ENCODE data around the gene AP1S3.
A peak's percentile ranks its signal among the peaks of the same experiment; 100 is the strongest.
"Not testable (repeated sequence)": the region's sequence is repeated elsewhere in the genome, so short reads cannot be mapped to it uniquely, and the experiment has no call there.

AP1S3 gene

GRCh38 chr2:223837287-223838061 lies at the start of gene AP1S3:
Gene AP1S3 (minus strand): TSS chr2:223837582. CDS start chr2:223837450, 132 bp downstream.
- peak; percentile 51 for DNase-seq (ENCODE audit: low read depth)

GRCh38 chr2:223887127-223887526 lies 49.7 kb upstream of the AP1S3 start:
- DNase-seq (ENCODE audit: low read depth), result no peak

- DNase-seq (ENCODE audit: low read depth), result no peak
Measured at GRCh38 chr2:223886726-223887125, 49.3 kb upstream of the AP1S3 start.

GRCh38 chr2:223884399-223884798 lies 47.0 kb upstream of the AP1S3 start:
- DNase-seq (ENCODE audit: low read depth), result no peak

- no peak for DNase-seq (ENCODE audit: low read depth)
Measured at GRCh38 chr2:223882715-223883114, 45.3 kb upstream of the AP1S3 start.

- no peak for DNase-seq (ENCODE audit: low read depth)
Measured at GRCh38 chr2:223880796-223881195, 43.4 kb upstream of the AP1S3 start.

GRCh38 chr2:223877721-223878410 lies 40.5 kb upstream of the AP1S3 start:
- no peak for DNase-seq (ENCODE audit: low read depth)

GRCh38 chr2:223873672-223874071 lies 36.3 kb upstream of the AP1S3 start:
- DNase-seq (ENCODE audit: low read depth), result no peak

GRCh38 chr2:223872772-223873171 lies 35.4 kb upstream of the AP1S3 start:
- DNase-seq (ENCODE audit: low read depth), result not testable (repeated sequence)

- not testable (repeated sequence) for DNase-seq (ENCODE audit: low read depth)
Measured at GRCh38 chr2:223871661-223872060, 34.3 kb upstream of the AP1S3 start.

- no peak for DNase-seq (ENCODE audit: low read depth)
Measured at GRCh38 chr2:223870840-223871611, 33.6 kb upstream of the AP1S3 start.

- DNase-seq (ENCODE audit: low read depth), result no peak
Measured at GRCh38 chr2:223868005-223868404, 30.6 kb upstream of the AP1S3 start.

- DNase-seq (ENCODE audit: low read depth), result no peak
Measured at GRCh38 chr2:223865907-223866508, 28.6 kb upstream of the AP1S3 start.

GRCh38 chr2:223865124-223865523 lies 27.7 kb upstream of the AP1S3 start:
- no peak for DNase-seq (ENCODE audit: low read depth)

GRCh38 chr2:223863491-223863890 lies 26.1 kb upstream of the AP1S3 start:
- DNase-seq (ENCODE audit: low read depth), result no peak

GRCh38 chr2:223860809-223861738 lies 23.7 kb upstream of the AP1S3 start:
- no peak for DNase-seq (ENCODE audit: low read depth)

- no peak for DNase-seq (ENCODE audit: low read depth)
Measured at GRCh38 chr2:223859070-223859469, 21.7 kb upstream of the AP1S3 start.

- no peak for DNase-seq (ENCODE audit: low read depth)
Measured at GRCh38 chr2:223856584-223856983, 19.2 kb upstream of the AP1S3 start.

GRCh38 chr2:223856021-223856420 lies 18.6 kb upstream of the AP1S3 start:
- DNase-seq (ENCODE audit: low read depth), result no peak

GRCh38 chr2:223855426-223855825 lies 18.0 kb upstream of the AP1S3 start:
- DNase-seq (ENCODE audit: low read depth), result no peak

- DNase-seq (ENCODE audit: low read depth), result no peak
Measured at GRCh38 chr2:223854741-223855140, 17.4 kb upstream of the AP1S3 start.
